H9 (cell line): ENCODE data around the gene EML2. TPM values are rescaled to one million over a fixed set of nuclear protein-coding genes. Genes with fewer than 3 reads are reported as not detected.

ENCODE experiments used
- DNase-seq: peaks from one replicate; pipeline ENCODE4 v3.0.0-alpha.2; 2017
- H2AFZ ChIP-seq: one replicate; pipeline ENCODE4 v1.6.1; 2013; ENCODE audit warnings: mild to moderate bottlenecking, low read length, control low read depth, moderate library complexity
- H2AK5ac ChIP-seq: 2 replicates; pipeline ENCODE4 v1.6.1; 2013; ENCODE audit warnings: low read length, control low read depth, mixed read lengths; ENCODE audit not compliant: insufficient read length
- H2BK120ac ChIP-seq: one replicate; pipeline ENCODE4 v1.6.1; 2013; ENCODE audit warnings: low read depth, mild to moderate bottlenecking, low read length, control low read depth, inconsistent platforms; ENCODE audit not compliant: poor library complexity, severe bottlenecking
- H2BK12ac ChIP-seq: 2 replicates; pipeline ENCODE4 v1.6.1; 2013; ENCODE audit warnings: low read length, control low read depth, mixed read lengths, low read depth; ENCODE audit not compliant: insufficient read length
- H2BK15ac ChIP-seq: 2 replicates; pipeline ENCODE4 v1.6.1; 2013; ENCODE audit warnings: low read depth, low read length, control low read depth
- H2BK20ac ChIP-seq: one replicate; pipeline ENCODE4 v1.6.1; 2013; ENCODE audit warnings: low read depth, mild to moderate bottlenecking, low read length, control low read depth, inconsistent platforms; ENCODE audit not compliant: poor library complexity, severe bottlenecking
- H2BK5ac ChIP-seq: 2 replicates; pipeline ENCODE4 v1.6.1; 2013; ENCODE audit warnings: low read length, control low read depth, mixed read lengths; ENCODE audit not compliant: insufficient read length
- H3K14ac ChIP-seq: 2 replicates; pipeline ENCODE4 v1.6.1; 2013; ENCODE audit warnings: low read length, control low read depth; ENCODE audit not compliant: insufficient read depth
- H3K18ac ChIP-seq: 2 replicates; pipeline ENCODE4 v1.6.1; 2013; ENCODE audit warnings: low read depth, mild to moderate bottlenecking, mixed read lengths, low read length, control low read depth; ENCODE audit not compliant: insufficient read length
- H3K23ac ChIP-seq: 2 replicates; pipeline ENCODE4 v1.6.1; 2013; ENCODE audit warnings: low read length, control low read depth, mixed read lengths, low read depth; ENCODE audit not compliant: insufficient read length
- H3K23me2 ChIP-seq: 2 replicates; pipeline ENCODE4 v1.6.1; 2013; ENCODE audit warnings: low read depth, mild to moderate bottlenecking, mixed read lengths, low read length, control low read depth; ENCODE audit not compliant: insufficient read length, poor library complexity, severe bottlenecking
- H3K27ac ChIP-seq: 2 replicates; pipeline ENCODE4 v1.5.1; 2013; ENCODE audit warnings: low read length, control low read depth, mixed read lengths, low read depth; ENCODE audit not compliant: insufficient read length
- H3K27me3 ChIP-seq: 2 replicates; pipeline ENCODE4 v1.6.1; 2013; ENCODE audit warnings: low read length, control low read depth, inconsistent platforms; ENCODE audit not compliant: insufficient read depth
- H3K4ac ChIP-seq: 2 replicates; pipeline ENCODE4 v1.6.1; 2013; ENCODE audit warnings: low read depth, mild to moderate bottlenecking, control low read depth, inconsistent platforms, low read length, moderate library complexity
- H3K4me1 ChIP-seq: 2 replicates; pipeline ENCODE4 v1.6.1; 2013; ENCODE audit warnings: low read length, control low read depth, inconsistent platforms; ENCODE audit not compliant: insufficient read depth
- H3K4me2 ChIP-seq: 2 replicates; pipeline ENCODE4 v1.6.1; 2013; ENCODE audit warnings: low read length, control low read depth, mixed read lengths; ENCODE audit not compliant: insufficient read length, insufficient read depth
- H3K56ac ChIP-seq: 2 replicates; pipeline ENCODE4 v1.6.1; 2013; ENCODE audit warnings: low read depth, mild to moderate bottlenecking, mixed read lengths, low read length, control low read depth; ENCODE audit not compliant: insufficient read length
- H3K79me1 ChIP-seq: 2 replicates; pipeline ENCODE4 v1.6.1; 2013; ENCODE audit warnings: low read depth, mild to moderate bottlenecking, moderate library complexity, low read length, control low read depth, inconsistent platforms; ENCODE audit not compliant: insufficient read depth, poor library complexity, severe bottlenecking
- H3K79me2 ChIP-seq: 2 replicates; pipeline ENCODE4 v1.6.1; 2013; ENCODE audit warnings: low read length, control low read depth, inconsistent platforms; ENCODE audit not compliant: insufficient read depth
- H3K9ac ChIP-seq: 2 replicates; pipeline ENCODE4 v1.6.1; 2013; ENCODE audit warnings: low read length, control low read depth, mixed read lengths; ENCODE audit not compliant: insufficient read length; ENCODE audit errors: extremely low read depth
- H3K9me3 ChIP-seq: one replicate; pipeline ENCODE4 v1.6.1; 2013; ENCODE audit warnings: low read depth, low read length, inconsistent platforms; ENCODE audit not compliant: control insufficient read depth
- H3T11ph ChIP-seq: one replicate; pipeline ENCODE4 v1.6.1; 2013; ENCODE audit warnings: mild to moderate bottlenecking, low read length, control low read depth, inconsistent platforms
- H4K20me1 ChIP-seq: one replicate; pipeline ENCODE4 v1.6.1; 2013; ENCODE audit not compliant: control insufficient read depth, insufficient read length, insufficient read depth
- H4K5ac ChIP-seq: 2 replicates; pipeline ENCODE4 v1.6.1; 2013; ENCODE audit warnings: low read depth, mild to moderate bottlenecking, mixed read lengths, low read length, control low read depth; ENCODE audit not compliant: insufficient read length
- H4K8ac ChIP-seq: replicated peaks from 2 replicates; pipeline ENCODE4 v1.6.1; 2013; ENCODE audit warnings: low read length, control low read depth, mixed read lengths, low read depth; ENCODE audit not compliant: insufficient read length
- H4K91ac ChIP-seq: 2 replicates; pipeline ENCODE4 v1.6.1; 2013; ENCODE audit warnings: low read depth, mild to moderate bottlenecking, moderate library complexity, mixed read lengths, low read length, control low read depth; ENCODE audit not compliant: insufficient read length
- H3K27ac Mint-ChIP-seq, 3 experiments: 2 replicates in 2 of 3; 3 replicates in 1 of 3; pipeline ENCODE4 v1.8.0; 2020 to 2021; ENCODE audit warnings: mixed read lengths in 3 of 3, mild to moderate bottlenecking in 1 of 3, moderate library complexity in 1 of 3
- H3K27me3 Mint-ChIP-seq: 2 replicates; pipeline ENCODE4 v1.8.0; 2021; ENCODE audit warnings: low read depth, mild to moderate bottlenecking, moderate library complexity, mixed read lengths
- H3K36me3 Mint-ChIP-seq, 3 experiments: 2 replicates in 2 of 3; 3 replicates in 1 of 3; pipeline ENCODE4 v1.8.0; 2020 to 2021; ENCODE audit warnings: low read depth in 3 of 3, mixed read lengths in 3 of 3; ENCODE audit not compliant: insufficient read depth in 1 of 3
- H3K4me1 Mint-ChIP-seq, 2 experiments: 2 replicates each; pipeline ENCODE4 v1.8.0; 2020; ENCODE audit warnings: mixed read lengths in 2 of 2
- H3K4me3 Mint-ChIP-seq, 2 experiments: 2 replicates in 1 of 2; 3 replicates in 1 of 2; pipeline ENCODE4 v1.8.0; 2020 to 2021; ENCODE audit warnings: mild to moderate bottlenecking in 2 of 2, mixed read lengths in 2 of 2, moderate library complexity in 1 of 2
- H3K9me3 Mint-ChIP-seq, 2 experiments: 2 replicates in 1 of 2; 3 replicates in 1 of 2; pipeline ENCODE4 v1.8.0; 2020; ENCODE audit warnings: mild to moderate bottlenecking in 2 of 2, mixed read lengths in 2 of 2, moderate library complexity in 1 of 2
- WGBS: extraction: QIAGEN DNeasy Blood & Tissue Kit; methylation state at CpG from one replicate; pipeline ENCODE4 v1.1.7; 2013; ENCODE audit warnings: missing lambda C conversion rate, low lambda C conversion rate, mixed read lengths; ENCODE audit not compliant: insufficient read length; ENCODE audit errors: extremely low coverage; 5-methylcytosine and 5-hydroxymethylcytosine counted together
- total RNA-seq: library from RNA; stranded (reverse); gene quantifications from 2 replicates; pipeline ENCODE4 v1.2.1, GENCODE V29; 2021
- TF ChIP-seq, protein P1 (sequence below): fragments of 200-600 bp; sonication (generic); conservative IDR thresholded peaks from 3 replicates; pipeline ENCODE4 v1.8.0; 2021; ENCODE audit warnings: antibody characterized with exemption, mild to moderate bottlenecking

Gene EML2
- total RNA-seq, 1 experiment from 2014 or later: 22.6 TPM

DNA sequence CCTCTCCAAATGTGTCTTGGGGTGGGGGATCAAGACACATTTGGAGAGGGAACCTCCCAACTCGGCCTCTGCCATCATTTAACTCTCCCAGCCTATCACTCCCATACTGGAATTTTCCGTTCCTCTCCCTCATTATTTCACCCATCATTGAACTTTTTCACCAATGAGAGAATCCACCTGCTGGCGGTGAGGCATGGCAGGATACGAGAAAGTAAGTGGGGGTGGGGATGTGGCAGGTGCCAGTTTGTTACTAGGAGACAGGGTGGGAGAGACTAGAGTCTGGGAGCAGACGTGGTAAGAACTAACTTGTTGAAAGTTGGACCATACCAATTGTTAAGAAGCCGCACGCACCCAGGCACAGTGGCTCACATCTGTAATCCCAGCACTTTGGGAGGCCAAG, 35.7 kb upstream of the EML2 start:
- H3K4me1 Mint-ChIP-seq: peaks cover 5 to 23% of the 10 kb centered on the region in 2 experiments; a peak in 3 of 4 replicates
- H4K91ac ChIP-seq: no peak overlapping the region
- H2BK5ac ChIP-seq: no peak overlapping the region
- H3T11ph ChIP-seq: no peak overlapping the region
- no peak overlapping the region for H3K4me2 ChIP-seq
- no peak overlapping the region for H2BK15ac ChIP-seq
- H3K27me3 Mint-ChIP-seq: peaks cover 71% of the 10 kb centered on the region
- no CpG with 5 or more reads among the region's 7 CpGs for WGBS
- H3K18ac ChIP-seq: no peak overlapping the region
- H3K56ac ChIP-seq: no peak overlapping the region
- no peak overlapping the region for H3K27ac Mint-ChIP-seq
- no peak overlapping the region for H4K5ac ChIP-seq
- H3K9me3 ChIP-seq: no peaks in the 10 kb centered on the region
- no peak overlapping the region for H3K27ac ChIP-seq
- H3K4me1 ChIP-seq: no peaks in the 10 kb centered on the region
- no peak overlapping the region for H3K4ac ChIP-seq
- H3K14ac ChIP-seq: no peak overlapping the region
- no peaks in the 10 kb centered on the region for H3K79me1 ChIP-seq
- DNase-seq: no peak
- no peaks in the 10 kb centered on the region; a peak in 1 of 5 replicates for H3K9me3 Mint-ChIP-seq
- no peak overlapping the region for H3K9ac ChIP-seq
- H3K36me3 Mint-ChIP-seq: peaks cover 0 to 2% (median 0%) of the 10 kb centered on the region in 3 experiments; a peak in 2 of 7 replicates
- no peak overlapping the region for H2BK120ac ChIP-seq
- H3K23ac ChIP-seq: no peak overlapping the region
- no peak overlapping the region for H2BK20ac ChIP-seq
- H4K8ac ChIP-seq: no peak overlapping the region
- peaks cover 14% of the 10 kb centered on the region for H3K23me2 ChIP-seq
- H2AFZ ChIP-seq: no peak overlapping the region
- no peaks in the 10 kb centered on the region for H3K27me3 ChIP-seq
- H2AK5ac ChIP-seq: no peak overlapping the region
- no peaks in the 10 kb centered on the region for H3K79me2 ChIP-seq
- no peak overlapping the region for H2BK12ac ChIP-seq
- no peak overlapping the region; a peak in 1 of 5 replicates for H3K4me3 Mint-ChIP-seq
- H4K20me1 ChIP-seq: no peaks in the 10 kb centered on the region
- TF ChIP-seq, protein P1, sequence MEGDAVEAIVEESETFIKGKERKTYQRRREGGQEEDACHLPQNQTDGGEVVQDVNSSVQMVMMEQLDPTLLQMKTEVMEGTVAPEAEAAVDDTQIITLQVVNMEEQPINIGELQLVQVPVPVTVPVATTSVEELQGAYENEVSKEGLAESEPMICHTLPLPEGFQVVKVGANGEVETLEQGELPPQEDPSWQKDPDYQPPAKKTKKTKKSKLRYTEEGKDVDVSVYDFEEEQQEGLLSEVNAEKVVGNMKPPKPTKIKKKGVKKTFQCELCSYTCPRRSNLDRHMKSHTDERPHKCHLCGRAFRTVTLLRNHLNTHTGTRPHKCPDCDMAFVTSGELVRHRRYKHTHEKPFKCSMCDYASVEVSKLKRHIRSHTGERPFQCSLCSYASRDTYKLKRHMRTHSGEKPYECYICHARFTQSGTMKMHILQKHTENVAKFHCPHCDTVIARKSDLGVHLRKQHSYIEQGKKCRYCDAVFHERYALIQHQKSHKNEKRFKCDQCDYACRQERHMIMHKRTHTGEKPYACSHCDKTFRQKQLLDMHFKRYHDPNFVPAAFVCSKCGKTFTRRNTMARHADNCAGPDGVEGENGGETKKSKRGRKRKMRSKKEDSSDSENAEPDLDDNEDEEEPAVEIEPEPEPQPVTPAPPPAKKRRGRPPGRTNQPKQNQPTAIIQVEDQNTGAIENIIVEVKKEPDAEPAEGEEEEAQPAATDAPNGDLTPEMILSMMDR: no peak
